ENCODE results near the gene OBSL1. TPM values are rescaled to one million over a fixed set of nuclear protein-coding genes. Genes with fewer than 3 reads are reported as not detected.
A peak's percentile ranks its signal among the peaks of the same experiment; 100 is the strongest.

Gene OBSL1
- total and polyA plus RNA-seq, 2 experiments from 2014 or later = 13.8 to 68.7 TPM

- H3K4me3 ChIP-seq = peak overlapping the region; percentile 76
- H3F3A ChIP-seq (ENCODE audit: insufficient read depth) = no peaks in the 10 kb centered on the region
- WGBS, 2 experiments (ENCODE audit: low coverage in 1 of 2, low lambda C conversion rate in 2 of 2, missing lambda C conversion rate in 2 of 2) = 0 to 4% methylated on average over 66 to 70 of the region's 99 CpGs
- peak overlapping the region; percentile 83 for H2AFZ ChIP-seq
- no peak overlapping the region for H3K27ac ChIP-seq
- H4K20me1 ChIP-seq (ENCODE audit: insufficient read depth) = no peaks in the 10 kb centered on the region
- no peaks in the 10 kb centered on the region for H3K36me3 ChIP-seq (ENCODE audit: low read depth)
- peak; percentile 94 for DNase-seq
- no peaks in the 10 kb centered on the region for H3K79me2 ChIP-seq (ENCODE audit: insufficient read depth)
- H3K4me2 ChIP-seq (ENCODE audit: unreplicated experiment) = peak overlapping the region; percentile 87
- in situ Hi-C loops (cut with MboI) = no loop called here
- TF ChIP-seq EZH2 (IDR thresholded peaks at IDR 0.05; ENCODE audit: insufficient read depth, poor library complexity, severe bottlenecking) (no peak), EZH2phosphoT487 (IDR thresholded peaks at IDR 0.05; ENCODE audit: insufficient read depth, low read depth) (no peak)
- H3K4me1 ChIP-seq (ENCODE audit: insufficient read depth) = peaks cover 4% of the 10 kb centered on the region; the same call in 1 of the 2 replicates
- H3K9me3 ChIP-seq (ENCODE audit: low read depth) = no peaks in the 10 kb centered on the region
- no peak overlapping the region; the same call in 1 of the 2 replicates for H3K9ac ChIP-seq
- H3K27me3 ChIP-seq (replicated peaks; ENCODE audit: insufficient read depth) = no peaks in the 10 kb centered on the region
- H3K9me2 ChIP-seq (ENCODE audit: insufficient read depth) = no peaks in the 10 kb centered on the region
Measured at GRCh38 chr2:219552382-219553167, 18.8 kb downstream of the OBSL1 start.

- H3K27ac ChIP-seq = no peak overlapping the region
- in situ Hi-C loops (cut with MboI) = no loop called here
- no peak for TF ChIP-seq EZH2 (IDR thresholded peaks at IDR 0.05; ENCODE audit: insufficient read depth, poor library complexity, severe bottlenecking)
- TF ChIP-seq EZH2phosphoT487 (IDR thresholded peaks at IDR 0.05; ENCODE audit: insufficient read depth, low read depth) = no peak
- H3K36me3 ChIP-seq (ENCODE audit: low read depth) = no peaks in the 10 kb centered on the region
- peak overlapping the region; percentile 87 for H3K4me2 ChIP-seq (ENCODE audit: unreplicated experiment)
- WGBS, 2 experiments (ENCODE audit: low coverage in 1 of 2, low lambda C conversion rate in 2 of 2, missing lambda C conversion rate in 2 of 2) = 7 to 11% methylated on average over 46 to 49 of the region's 54 CpGs
- no peak overlapping the region for H3K9ac ChIP-seq
- no peaks in the 10 kb centered on the region for H3K79me2 ChIP-seq (ENCODE audit: insufficient read depth)
- no peaks in the 10 kb centered on the region for H3K9me3 ChIP-seq (ENCODE audit: low read depth)
- no peaks in the 10 kb centered on the region for H3F3A ChIP-seq (ENCODE audit: insufficient read depth)
- peaks cover 4% of the 10 kb centered on the region; the same call in 1 of the 2 replicates for H3K4me1 ChIP-seq (ENCODE audit: insufficient read depth)
- H3K27me3 ChIP-seq (replicated peaks; ENCODE audit: insufficient read depth) = no peaks in the 10 kb centered on the region
- peak overlapping the region; percentile 76 for H3K4me3 ChIP-seq
- H3K9me2 ChIP-seq (ENCODE audit: insufficient read depth) = no peaks in the 10 kb centered on the region
- H4K20me1 ChIP-seq (ENCODE audit: insufficient read depth) = no peaks in the 10 kb centered on the region
- peak; percentile 79 for DNase-seq
- H2AFZ ChIP-seq = peak overlapping the region; percentile 83
Measured at GRCh38 chr2:219551441-219552381, 19.6 kb downstream of the OBSL1 start.

DNA sequence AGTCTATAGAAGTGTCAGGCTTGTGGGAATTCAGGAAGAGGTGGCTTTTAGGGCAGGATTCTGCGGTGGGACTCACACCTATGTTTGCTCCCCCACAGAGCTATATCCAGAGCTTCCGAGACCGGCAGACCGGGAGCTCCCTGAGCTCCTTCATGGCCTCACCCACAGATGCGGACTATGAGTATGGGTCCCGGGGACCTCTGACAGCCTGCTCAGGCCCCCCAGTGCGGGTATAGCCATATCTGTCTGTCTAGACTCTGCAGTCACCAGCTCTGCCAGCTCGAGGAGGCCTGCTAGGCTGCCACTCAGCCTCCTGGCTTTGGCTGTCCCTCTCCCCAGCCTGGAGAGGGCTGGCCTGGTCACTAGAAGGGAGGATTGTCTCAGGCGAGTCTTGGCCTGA lies 21.7 kb downstream of the OBSL1 start:
- Histone ChIP-seq H3K9me3 (ENCODE audit: low read depth) (no peaks in the 10 kb centered on the region), H3K27me3 (replicated peaks; ENCODE audit: insufficient read depth) (no peaks in the 10 kb centered on the region), H3K4me1 (ENCODE audit: insufficient read depth) (peaks cover 4% of the 10 kb centered on the region; the same call in 1 of the 2 replicates), H3K9ac (no peak overlapping the region), H3K4me3 (no peak overlapping the region), H3K79me2 (ENCODE audit: insufficient read depth) (no peaks in the 10 kb centered on the region), H3F3A (ENCODE audit: insufficient read depth) (no peaks in the 10 kb centered on the region), H3K27ac (no peak overlapping the region), H4K20me1 (ENCODE audit: insufficient read depth) (no peaks in the 10 kb centered on the region), H3K4me2 (ENCODE audit: unreplicated experiment) (no peak overlapping the region), H2AFZ (no peak overlapping the region), H3K9me2 (ENCODE audit: insufficient read depth) (no peaks in the 10 kb centered on the region), H3K36me3 (ENCODE audit: low read depth) (no peaks in the 10 kb centered on the region)
- DNase-seq = no peak
- in situ Hi-C loops (cut with MboI) = no loop called here
- TF ChIP-seq EZH2phosphoT487 (IDR thresholded peaks at IDR 0.05; ENCODE audit: insufficient read depth, low read depth) = no peak
- no peak for TF ChIP-seq EZH2 (IDR thresholded peaks at IDR 0.05; ENCODE audit: insufficient read depth, poor library complexity, severe bottlenecking)
- 80 to 84% methylated on average over 9 of the region's 9 CpGs for WGBS, 2 experiments (ENCODE audit: low coverage in 1 of 2, low lambda C conversion rate in 2 of 2, missing lambda C conversion rate in 2 of 2)

DNA sequence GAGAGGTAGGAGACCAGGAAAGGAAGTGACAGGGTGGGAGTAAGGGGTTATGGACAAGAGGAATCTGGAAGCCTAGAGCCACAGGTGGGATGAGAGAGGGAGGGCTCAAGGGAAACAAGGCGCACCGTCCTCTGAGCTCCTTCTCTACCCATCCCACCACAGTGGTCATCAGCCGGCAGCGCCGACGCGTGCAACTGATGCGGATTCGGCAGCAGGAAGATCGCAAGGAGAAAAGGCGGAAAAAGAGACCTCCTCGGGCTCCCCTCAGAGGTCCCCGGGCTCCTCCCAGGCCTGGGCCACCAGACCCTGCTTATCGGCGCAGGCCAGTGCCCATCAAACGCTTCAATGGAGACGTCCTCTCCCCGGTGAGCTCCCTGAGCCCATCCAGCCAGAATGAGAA lies 22.3 kb downstream of the OBSL1 start:
- no peaks in the 10 kb centered on the region for H3K79me2 ChIP-seq (ENCODE audit: insufficient read depth)
- no peaks in the 10 kb centered on the region for H3K9me3 ChIP-seq (ENCODE audit: low read depth)
- no peak for DNase-seq
- H4K20me1 ChIP-seq (ENCODE audit: insufficient read depth) = no peaks in the 10 kb centered on the region
- no peaks in the 10 kb centered on the region for H3K36me3 ChIP-seq (ENCODE audit: low read depth)
- peaks cover 4% of the 10 kb centered on the region; the same call in 1 of the 2 replicates for H3K4me1 ChIP-seq (ENCODE audit: insufficient read depth)
- in situ Hi-C loops (cut with MboI) = no loop called here
- H3K9ac ChIP-seq = no peak overlapping the region
- H3K27ac ChIP-seq = no peak overlapping the region
- H3K9me2 ChIP-seq (ENCODE audit: insufficient read depth) = no peaks in the 10 kb centered on the region
- H2AFZ ChIP-seq = no peak overlapping the region
- TF ChIP-seq EZH2phosphoT487 (IDR thresholded peaks at IDR 0.05; ENCODE audit: insufficient read depth, low read depth) = no peak
- H3K4me2 ChIP-seq (ENCODE audit: unreplicated experiment) = no peak overlapping the region
- no peaks in the 10 kb centered on the region for H3F3A ChIP-seq (ENCODE audit: insufficient read depth)
- H3K27me3 ChIP-seq (replicated peaks; ENCODE audit: insufficient read depth) = no peaks in the 10 kb centered on the region
- no peak overlapping the region for H3K4me3 ChIP-seq
- 92% methylated on average over 18 of the region's 18 CpGs for WGBS, 2 experiments (ENCODE audit: low coverage in 1 of 2, low lambda C conversion rate in 2 of 2, missing lambda C conversion rate in 2 of 2)

Measured in GM23248 (cell line).